Pulmonary artery endothelial cell (primary cell): ENCODE measurements around the gene C12orf42. TPM values are rescaled to one million over a fixed set of nuclear protein-coding genes. Genes with fewer than 3 reads are reported as not detected.
"Not testable (repeated sequence)": the region's sequence is repeated elsewhere in the genome, so short reads cannot be mapped to it uniquely, and the experiment has no call there.

Source experiments
- DNase-seq: peaks from one replicate; pipeline ENCODE4 v3.0.0-alpha.2; 2011; ENCODE audit warnings: low read depth, low spot score
- total RNA-seq: library from RNA; depleted of rRNA; stranded (reverse); fragments of >200 nt; gene quantifications from 2 replicates; pipeline ENCODE4 v1.2.3, GENCODE V29; 2014

Gene C12orf42
- total RNA-seq, 1 donor from 2014 or later = not detected

GRCh38 chr12:103494734-103495468 is 867 bp downstream of the C12orf42 start:
- no peak for DNase-seq

- no peak for DNase-seq
These were observed 1.6 kb downstream of the C12orf42 start for GRCh38 chr12:103494051-103494733.

- no peak for DNase-seq
These were observed 2.6 kb downstream of the C12orf42 start for GRCh38 chr12:103493199-103493598.

GRCh38 chr12:103482365-103482764 is 13.4 kb downstream of the C12orf42 start:
- no peak for DNase-seq

GRCh38 chr12:103475073-103475472 is 20.7 kb downstream of the C12orf42 start:
- DNase-seq = no peak

- no peak for DNase-seq
These were observed 25.1 kb downstream of the C12orf42 start for GRCh38 chr12:103470664-103471063.

GRCh38 chr12:103469719-103470118 is 26.0 kb downstream of the C12orf42 start:
- no peak for DNase-seq

- no peak for DNase-seq
These were observed 26.9 kb downstream of the C12orf42 start for GRCh38 chr12:103468837-103469236.

- no peak for DNase-seq
These were observed 33.1 kb downstream of the C12orf42 start for GRCh38 chr12:103462675-103463074.

GRCh38 chr12:103457471-103457870 is 38.3 kb downstream of the C12orf42 start:
- DNase-seq = no peak

GRCh38 chr12:103456006-103456405 is 39.8 kb downstream of the C12orf42 start:
- DNase-seq = no peak

GRCh38 chr12:103455020-103455763 is 40.6 kb downstream of the C12orf42 start:
- no peak for DNase-seq

GRCh38 chr12:103444983-103445382 is 50.8 kb downstream of the C12orf42 start:
- DNase-seq = no peak

GRCh38 chr12:103442822-103443221 is 52.9 kb downstream of the C12orf42 start:
- no peak for DNase-seq

GRCh38 chr12:103442182-103442555 is 53.6 kb downstream of the C12orf42 start:
- no peak for DNase-seq

- DNase-seq = no peak
These were observed 54.2 kb downstream of the C12orf42 start for GRCh38 chr12:103441437-103442181.

GRCh38 chr12:103434165-103435105 is 61.3 kb downstream of the C12orf42 start:
- not testable (repeated sequence) for DNase-seq

- no peak for DNase-seq
These were observed 63.8 kb downstream of the C12orf42 start for GRCh38 chr12:103431950-103432349.

GRCh38 chr12:103431387-103431786 is 64.4 kb downstream of the C12orf42 start:
- DNase-seq = no peak

- DNase-seq = not testable (repeated sequence)
These were observed 70.1 kb downstream of the C12orf42 start for GRCh38 chr12:103425674-103426073.
